Cardiac muscle cell (in vitro differentiated cells and primary cell): Measurements from ENCODE around the gene KRT1. TPM values are rescaled to one million over a fixed set of nuclear protein-coding genes. Genes with fewer than 3 reads are reported as not detected.
"Not testable (repeated sequence)": the region's sequence is repeated elsewhere in the genome, so short reads cannot be mapped to it uniquely, and the experiment has no call there.

ENCODE experiments used
- DNase-seq, 2 donors: peaks; one replicate each; pipeline versions ENCODE4 v3.0.0 to v3.0.0-alpha.2; 2010 to 2017; ENCODE audit warnings: low read depth in 1 of 2, low spot score in 1 of 2
- H3K27ac ChIP-seq: fragments of 200-600 bp; sonication (generic); 2 replicates; pipeline ENCODE4 v1.5.1; 2016
- H3K27me3 ChIP-seq: fragments of 200-600 bp; sonication (generic); 2 replicates; pipeline ENCODE4 v1.6.0; 2016; ENCODE audit warnings: control low read depth
- H3K36me3 ChIP-seq: fragments of 200-600 bp; sonication (generic); 2 replicates; pipeline ENCODE4 v1.5.1; 2016; ENCODE audit warnings: control low read depth
- H3K4me1 ChIP-seq: fragments of 200-600 bp; sonication (generic); 2 replicates; pipeline ENCODE4 v1.8.1; 2017; ENCODE audit warnings: low read depth, mild to moderate bottlenecking, mixed run types
- H3K4me3 ChIP-seq: fragments of 200-600 bp; sonication (generic); 2 replicates; pipeline ENCODE4 v1.5.1; 2016; ENCODE audit warnings: mild to moderate bottlenecking
- H3K9me3 ChIP-seq: fragments of 200-600 bp; sonication (generic); 2 replicates; pipeline ENCODE4 v1.5.1; 2017; ENCODE audit warnings: low read depth, mild to moderate bottlenecking, control low read depth
- polyA plus RNA-seq: library from polyadenylated mRNA; unstranded; fragments of >200 nt; fragmentation: Nextera tagmentation; extraction: Ambion mirVana; gene quantifications from 2 replicates; pipeline ENCODE4 v1.2.1, GENCODE V29; 2016
- total RNA-seq: library from RNA; depleted of rRNA; stranded (reverse); fragments of >200 nt; gene quantifications from 2 replicates; pipeline ENCODE4 v1.2.3, GENCODE V29; 2016
- TF ChIP-seq, protein P1 (sequence below): IDR thresholded peaks from 2 replicates; pipeline ENCODE4 v1.5.1; 2012; ENCODE audit warnings: low read depth, mild to moderate bottlenecking, low read length

Gene KRT1
- total and polyA plus RNA-seq, 2 experiments from 2014 or later = not detected

DNA sequence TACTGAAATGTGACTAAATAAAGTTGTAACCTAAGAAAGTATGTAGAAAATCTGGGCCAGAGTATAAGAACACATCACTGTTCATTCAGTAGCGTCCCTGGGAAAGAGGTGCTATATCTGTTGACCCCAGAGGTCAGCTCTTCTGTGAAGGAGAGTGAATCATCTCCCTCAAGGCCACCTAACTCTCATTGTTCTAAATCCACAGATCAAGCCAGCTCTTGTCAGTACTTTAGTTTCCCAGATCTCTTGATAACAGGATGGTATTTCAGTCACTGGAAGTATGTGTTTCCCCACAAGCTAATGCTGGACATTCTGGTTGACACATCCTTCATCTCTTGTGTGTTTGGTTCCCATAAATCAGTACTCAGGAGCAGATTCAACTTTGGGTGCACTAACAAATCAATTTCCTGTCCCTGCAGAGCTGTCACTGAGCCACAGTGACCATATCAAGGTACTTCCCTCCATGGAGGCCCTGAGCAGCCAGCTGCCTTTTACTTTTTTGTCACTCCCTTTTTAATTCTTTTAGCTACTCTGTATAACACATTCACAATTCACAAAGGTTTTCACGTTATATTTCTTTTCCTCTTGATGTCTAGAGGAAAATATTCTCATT lies 7.8 kb downstream of the KRT1 start:
- Histone ChIP-seq H3K27me3 (peaks cover 36% of the 10 kb centered on the region), H3K36me3 (no peaks in the 10 kb centered on the region), H3K4me1 (no peaks in the 10 kb centered on the region), H3K9me3 (no peaks in the 10 kb centered on the region), H3K4me3 (no peak overlapping the region), H3K27ac (no peak overlapping the region)
- DNase-seq = no peak
- TF ChIP-seq, protein P1, sequence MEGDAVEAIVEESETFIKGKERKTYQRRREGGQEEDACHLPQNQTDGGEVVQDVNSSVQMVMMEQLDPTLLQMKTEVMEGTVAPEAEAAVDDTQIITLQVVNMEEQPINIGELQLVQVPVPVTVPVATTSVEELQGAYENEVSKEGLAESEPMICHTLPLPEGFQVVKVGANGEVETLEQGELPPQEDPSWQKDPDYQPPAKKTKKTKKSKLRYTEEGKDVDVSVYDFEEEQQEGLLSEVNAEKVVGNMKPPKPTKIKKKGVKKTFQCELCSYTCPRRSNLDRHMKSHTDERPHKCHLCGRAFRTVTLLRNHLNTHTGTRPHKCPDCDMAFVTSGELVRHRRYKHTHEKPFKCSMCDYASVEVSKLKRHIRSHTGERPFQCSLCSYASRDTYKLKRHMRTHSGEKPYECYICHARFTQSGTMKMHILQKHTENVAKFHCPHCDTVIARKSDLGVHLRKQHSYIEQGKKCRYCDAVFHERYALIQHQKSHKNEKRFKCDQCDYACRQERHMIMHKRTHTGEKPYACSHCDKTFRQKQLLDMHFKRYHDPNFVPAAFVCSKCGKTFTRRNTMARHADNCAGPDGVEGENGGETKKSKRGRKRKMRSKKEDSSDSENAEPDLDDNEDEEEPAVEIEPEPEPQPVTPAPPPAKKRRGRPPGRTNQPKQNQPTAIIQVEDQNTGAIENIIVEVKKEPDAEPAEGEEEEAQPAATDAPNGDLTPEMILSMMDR = no peak

DNA sequence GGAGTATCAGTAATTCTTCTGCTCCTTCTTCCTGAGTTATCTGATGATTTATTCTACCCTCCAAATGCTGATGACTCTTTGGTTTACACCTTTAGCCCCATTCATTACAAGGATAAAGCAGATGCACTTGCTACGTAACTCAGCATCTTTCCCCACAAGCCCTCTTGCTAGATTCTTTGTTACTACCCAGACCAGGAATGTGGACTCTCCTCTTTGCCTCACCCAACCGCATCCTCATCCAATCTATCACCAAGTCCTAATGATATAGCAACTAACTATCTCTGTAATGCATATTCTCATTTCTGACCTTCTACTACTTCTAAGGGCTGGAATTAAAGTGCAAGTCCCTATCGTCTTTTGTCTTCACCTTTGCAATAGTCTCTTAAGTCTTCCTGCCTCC lies 9.2 kb downstream of the KRT1 start:
- DNase-seq = no peak
- Histone ChIP-seq H3K4me1 (no peaks in the 10 kb centered on the region), H3K36me3 (no peaks in the 10 kb centered on the region), H3K27me3 (peaks cover 38% of the 10 kb centered on the region), H3K4me3 (no peak overlapping the region), H3K9me3 (no peaks in the 10 kb centered on the region), H3K27ac (no peak overlapping the region)
- TF ChIP-seq, protein P1 = no peak

DNA sequence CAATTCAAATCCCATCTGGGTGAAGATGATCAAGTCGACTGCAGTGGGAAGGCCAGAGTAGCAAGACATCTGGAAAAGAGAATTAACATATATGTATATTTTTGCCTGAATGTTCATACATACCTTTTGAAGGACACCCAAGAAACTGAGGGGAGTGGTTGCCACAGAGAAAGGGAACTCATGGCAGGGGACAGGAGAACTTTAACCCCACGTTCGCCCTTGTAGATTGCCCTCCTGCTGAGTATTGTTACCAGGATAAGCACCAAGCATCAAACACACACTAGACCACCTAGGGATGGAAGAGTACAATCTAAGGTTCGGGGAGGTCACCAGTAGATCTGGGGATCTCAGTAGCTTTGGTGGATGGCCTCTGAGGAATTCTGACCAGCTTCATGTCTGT lies 9.7 kb downstream of the KRT1 start:
- no peaks in the 10 kb centered on the region for H3K9me3 ChIP-seq
- no peaks in the 10 kb centered on the region for H3K36me3 ChIP-seq
- H3K27ac ChIP-seq = no peak overlapping the region
- TF ChIP-seq, protein P1 = no peak
- no peaks in the 10 kb centered on the region for H3K4me1 ChIP-seq
- H3K4me3 ChIP-seq = no peak overlapping the region
- no peak for DNase-seq
- peaks cover 41% of the 10 kb centered on the region for H3K27me3 ChIP-seq

GRCh38 chr12:52669941-52670340 lies 10.3 kb downstream of the KRT1 start:
- peaks cover 41% of the 10 kb centered on the region for H3K27me3 ChIP-seq
- H3K4me1 ChIP-seq, DNase-seq, H3K27ac ChIP-seq, H3K36me3 ChIP-seq, H3K9me3 ChIP-seq, H3K4me3 ChIP-seq: not testable (repeated sequence)

DNA sequence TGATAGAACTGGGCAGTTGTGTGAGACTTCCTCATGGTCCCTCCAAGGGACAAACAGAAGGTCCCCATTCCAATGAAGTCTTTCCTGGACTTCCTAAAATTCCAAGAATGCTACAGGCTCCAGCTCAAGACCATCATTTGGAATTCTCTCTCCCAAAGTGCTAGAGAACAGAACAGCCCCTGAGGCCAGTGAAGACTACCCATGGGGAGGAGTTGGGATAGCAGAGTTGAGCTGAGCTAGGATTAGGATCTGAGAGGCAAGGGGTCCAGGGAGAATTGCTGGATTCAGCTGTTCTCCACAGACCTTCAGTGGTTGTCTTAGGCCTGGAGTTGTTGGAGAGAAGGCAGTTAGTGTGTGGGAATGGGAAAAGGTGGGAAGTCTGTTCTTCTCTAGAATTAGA lies 10.8 kb downstream of the KRT1 start:
- no peaks in the 10 kb centered on the region for H3K9me3 ChIP-seq
- peaks cover 38% of the 10 kb centered on the region for H3K27me3 ChIP-seq
- TF ChIP-seq, protein P1 = no peak
- no peaks in the 10 kb centered on the region for H3K4me1 ChIP-seq
- H3K36me3 ChIP-seq = no peaks in the 10 kb centered on the region
- DNase-seq = no peak
- H3K4me3 ChIP-seq = no peak overlapping the region
- no peak overlapping the region for H3K27ac ChIP-seq

DNA sequence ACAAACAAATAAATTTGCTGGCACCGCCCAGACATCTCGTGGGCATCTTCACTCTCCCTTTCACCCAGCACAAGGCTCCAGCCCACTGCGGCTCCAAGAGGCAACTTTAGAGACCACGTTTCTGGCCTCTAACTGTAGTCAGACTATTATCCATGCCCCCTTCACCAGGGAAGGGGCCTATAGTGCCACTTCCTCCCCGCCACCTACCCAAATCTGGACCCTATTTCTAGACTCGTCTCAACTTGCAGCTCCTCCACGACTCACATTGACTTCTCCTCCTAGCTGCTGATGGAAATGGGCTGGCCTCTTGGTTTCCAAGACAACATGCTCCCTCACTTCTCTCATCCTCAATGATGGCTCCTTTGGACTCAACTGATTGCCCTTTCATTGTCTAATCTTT lies 12.3 kb downstream of the KRT1 start:
- DNase-seq = no peak
- H3K27me3 ChIP-seq = peaks cover 32% of the 10 kb centered on the region
- TF ChIP-seq, protein P1 = no peak
- no peak overlapping the region for H3K27ac ChIP-seq
- H3K9me3 ChIP-seq = no peaks in the 10 kb centered on the region
- no peaks in the 10 kb centered on the region for H3K36me3 ChIP-seq
- H3K4me3 ChIP-seq = no peak overlapping the region
- H3K4me1 ChIP-seq = no peaks in the 10 kb centered on the region
